GM19193 (cell line): ENCODE data around the gene KCNF1.

Source experiments
- POLR2A ChIP-seq: IDR thresholded peaks from 4 replicates; pipeline ENCODE4 v1.6.1; 2011; ENCODE audit not compliant: insufficient read depth, insufficient read length; ENCODE audit errors: extremely low read depth

KCNF1 gene

DNA sequence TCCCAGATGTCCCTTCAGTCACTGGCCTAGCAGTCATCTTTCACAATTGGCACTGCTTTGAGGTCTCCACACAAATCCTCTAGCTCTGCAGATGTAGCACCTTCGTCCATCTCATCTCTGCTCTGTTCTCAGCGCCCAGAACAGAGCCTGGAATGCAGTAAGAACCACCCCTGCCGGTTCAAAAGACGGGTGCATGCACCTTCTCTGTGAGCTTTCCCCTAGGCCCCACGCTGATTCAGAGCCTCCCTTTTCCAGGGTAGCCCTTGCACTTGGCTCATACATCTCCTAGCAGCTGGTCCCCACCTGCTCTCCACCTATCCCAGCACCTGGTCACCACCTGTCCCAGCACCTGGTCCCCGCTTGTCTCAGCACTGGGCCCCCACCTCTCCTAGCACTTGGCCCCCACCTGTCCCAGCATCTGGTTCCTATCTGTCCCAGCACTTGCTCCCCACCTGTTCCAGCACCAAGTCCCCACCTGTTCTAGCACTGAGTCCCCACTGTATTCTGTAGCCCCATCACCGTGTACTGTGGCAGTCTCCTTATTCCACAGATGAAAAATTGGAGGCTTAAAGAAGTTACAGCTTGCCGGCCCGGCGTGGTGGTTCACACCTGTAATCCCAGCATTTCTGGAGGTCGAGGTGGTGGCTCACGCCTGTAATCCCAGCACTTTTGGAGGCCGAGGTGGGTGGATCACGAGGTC, 4.7 kb upstream of the KCNF1 start:
- no peak for TF ChIP-seq POLR2A

DNA sequence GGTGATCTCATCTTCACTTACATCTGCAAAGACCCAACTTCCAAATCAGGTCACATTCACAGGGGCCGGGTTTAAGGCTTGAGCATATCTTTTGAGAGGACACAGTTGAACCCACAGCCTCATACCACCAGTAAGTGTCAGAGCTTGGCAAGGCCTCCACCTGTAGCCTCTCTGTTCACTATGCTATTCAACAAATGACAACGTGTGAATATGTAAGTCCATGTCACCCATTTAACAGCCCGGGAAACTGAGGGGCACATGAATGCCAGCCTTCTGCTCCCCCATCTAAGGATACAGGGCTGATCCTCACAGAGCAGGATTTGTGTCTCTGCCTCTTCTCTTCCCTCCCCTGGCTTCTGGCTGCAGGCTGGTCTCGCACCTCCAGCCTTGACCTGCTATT, 3.5 kb upstream of the KCNF1 start:
- TF ChIP-seq POLR2A = no peak

DNA sequence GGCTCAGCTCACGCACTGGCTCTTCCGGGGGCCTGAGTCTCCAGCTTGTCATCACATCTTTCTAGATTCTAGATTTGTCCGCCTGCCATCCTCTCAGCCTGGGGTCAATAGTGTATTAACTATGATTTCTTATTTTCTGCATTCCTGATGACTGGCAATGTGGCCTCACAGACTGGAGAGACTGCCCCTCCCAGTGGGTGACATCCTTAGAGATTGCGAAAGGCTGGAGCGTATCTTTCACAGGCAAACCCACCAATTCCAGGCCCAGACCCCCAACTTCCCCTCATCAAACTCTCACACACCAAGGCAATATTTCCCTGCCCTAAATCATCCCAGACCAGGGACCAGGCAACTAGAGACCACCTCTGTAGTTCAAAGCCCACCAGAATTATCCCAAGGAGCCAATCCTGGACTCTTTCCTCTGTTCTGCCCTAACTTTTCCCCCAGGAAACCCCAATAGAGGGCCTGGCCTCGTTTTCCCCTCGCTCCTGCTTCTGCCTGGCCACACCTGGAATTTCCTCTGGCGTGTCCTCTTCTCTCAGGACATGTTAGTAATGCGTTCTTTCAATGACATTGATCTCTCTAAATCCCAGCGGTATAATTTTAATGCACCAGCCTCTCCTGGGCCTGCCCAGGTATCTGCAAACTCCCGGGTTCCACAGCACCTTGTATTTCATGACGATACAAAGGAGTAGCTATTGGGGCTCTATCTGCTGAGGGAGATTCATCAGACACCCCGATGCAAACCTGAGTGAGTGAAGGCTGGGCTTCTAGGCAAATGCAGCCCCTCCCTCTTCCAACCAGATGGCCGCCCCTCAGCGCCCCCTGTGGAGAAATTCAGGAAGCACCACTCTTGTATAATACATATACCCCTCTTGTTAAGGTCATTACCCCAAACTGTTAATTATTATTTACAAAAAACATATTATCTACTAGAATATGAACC, 2.4 kb upstream of the KCNF1 start:
- TF ChIP-seq POLR2A = no peak

DNA sequence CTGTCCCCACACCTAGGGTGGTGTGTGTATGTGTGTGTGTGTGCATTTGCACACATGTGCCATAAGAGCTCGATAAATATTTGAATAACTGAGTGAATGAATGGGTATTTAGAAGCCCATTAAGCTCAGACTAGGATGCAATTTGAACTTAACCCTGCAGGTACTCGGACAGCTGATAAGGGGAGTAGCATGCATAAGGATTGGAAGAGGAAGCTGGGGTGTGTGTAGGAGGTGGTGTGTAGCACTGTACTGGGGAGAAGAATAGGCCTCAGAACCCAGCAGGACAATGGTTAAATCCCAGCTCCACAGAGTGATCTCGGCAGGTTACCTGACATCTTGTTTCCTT, 1.8 kb upstream of the KCNF1 start:
- no peak for TF ChIP-seq POLR2A

DNA sequence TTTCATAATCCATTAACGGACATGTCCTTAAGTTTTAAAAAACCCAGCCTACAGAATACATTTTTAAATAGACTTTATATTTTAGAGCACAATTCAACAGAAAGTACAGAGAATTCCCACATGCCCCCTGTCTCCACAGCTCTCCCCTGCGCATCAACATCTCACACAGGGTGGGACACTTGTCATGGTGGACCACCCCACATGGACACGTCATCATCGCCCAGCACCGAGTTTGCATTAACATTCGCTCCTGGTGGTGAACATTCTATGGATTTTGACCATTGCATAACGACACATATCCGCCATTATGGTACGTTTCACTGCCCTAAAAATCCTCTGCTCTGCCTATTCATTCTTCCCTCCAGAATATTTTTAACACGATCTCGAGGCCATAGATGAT, 1.1 kb upstream of the KCNF1 start:
- no peak for TF ChIP-seq POLR2A

DNA sequence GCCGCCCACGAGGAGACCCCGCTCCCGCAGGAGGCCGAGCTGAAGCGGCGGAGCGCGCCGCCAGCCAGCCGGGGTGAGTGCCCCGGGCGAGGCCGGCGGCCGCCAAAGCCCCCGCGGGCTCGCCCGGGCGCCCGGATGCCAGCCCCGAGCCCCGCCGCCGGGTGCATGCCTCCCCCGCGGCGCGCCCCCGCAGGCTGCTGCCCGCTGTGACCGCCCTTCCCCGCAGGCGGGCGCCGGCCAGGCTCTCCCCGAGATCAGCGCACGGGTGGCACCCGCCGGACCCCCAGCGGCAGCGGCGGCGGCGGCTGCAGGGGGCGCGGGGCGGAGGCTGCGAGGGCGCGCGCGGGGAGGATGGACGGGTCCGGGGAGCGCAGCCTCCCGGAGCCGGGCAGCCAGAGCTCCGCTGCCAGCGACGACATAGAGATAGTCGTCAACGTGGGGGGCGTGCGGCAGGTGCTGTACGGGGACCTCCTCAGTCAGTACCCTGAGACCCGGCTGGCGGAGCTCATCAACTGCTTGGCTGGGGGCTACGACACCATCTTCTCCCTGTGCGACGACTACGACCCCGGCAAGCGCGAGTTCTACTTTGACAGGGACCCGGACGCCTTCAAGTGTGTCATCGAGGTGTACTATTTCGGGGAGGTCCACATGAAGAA, 470 bp downstream of the KCNF1 start:
- no peak for TF ChIP-seq POLR2A

DNA sequence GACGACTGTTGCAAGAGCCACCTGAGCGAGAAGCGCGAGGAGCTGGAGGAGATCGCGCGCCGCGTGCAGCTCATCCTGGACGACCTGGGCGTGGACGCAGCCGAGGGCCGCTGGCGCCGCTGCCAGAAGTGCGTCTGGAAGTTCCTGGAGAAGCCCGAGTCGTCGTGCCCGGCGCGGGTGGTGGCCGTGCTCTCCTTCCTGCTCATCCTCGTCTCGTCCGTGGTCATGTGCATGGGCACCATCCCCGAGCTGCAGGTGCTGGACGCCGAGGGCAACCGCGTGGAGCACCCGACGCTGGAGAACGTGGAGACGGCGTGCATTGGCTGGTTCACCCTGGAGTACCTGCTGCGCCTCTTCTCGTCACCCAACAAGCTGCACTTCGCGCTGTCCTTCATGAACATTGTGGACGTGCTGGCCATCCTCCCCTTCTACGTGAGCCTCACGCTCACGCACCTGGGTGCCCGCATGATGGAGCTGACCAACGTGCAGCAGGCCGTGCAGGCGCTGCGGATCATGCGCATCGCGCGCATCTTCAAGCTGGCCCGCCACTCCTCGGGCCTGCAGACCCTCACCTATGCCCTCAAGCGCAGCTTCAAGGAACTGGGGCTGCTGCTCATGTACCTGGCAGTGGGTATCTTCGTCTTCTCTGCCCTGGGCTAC, 1.2 kb downstream of the KCNF1 start:
- no peak for TF ChIP-seq POLR2A

DNA sequence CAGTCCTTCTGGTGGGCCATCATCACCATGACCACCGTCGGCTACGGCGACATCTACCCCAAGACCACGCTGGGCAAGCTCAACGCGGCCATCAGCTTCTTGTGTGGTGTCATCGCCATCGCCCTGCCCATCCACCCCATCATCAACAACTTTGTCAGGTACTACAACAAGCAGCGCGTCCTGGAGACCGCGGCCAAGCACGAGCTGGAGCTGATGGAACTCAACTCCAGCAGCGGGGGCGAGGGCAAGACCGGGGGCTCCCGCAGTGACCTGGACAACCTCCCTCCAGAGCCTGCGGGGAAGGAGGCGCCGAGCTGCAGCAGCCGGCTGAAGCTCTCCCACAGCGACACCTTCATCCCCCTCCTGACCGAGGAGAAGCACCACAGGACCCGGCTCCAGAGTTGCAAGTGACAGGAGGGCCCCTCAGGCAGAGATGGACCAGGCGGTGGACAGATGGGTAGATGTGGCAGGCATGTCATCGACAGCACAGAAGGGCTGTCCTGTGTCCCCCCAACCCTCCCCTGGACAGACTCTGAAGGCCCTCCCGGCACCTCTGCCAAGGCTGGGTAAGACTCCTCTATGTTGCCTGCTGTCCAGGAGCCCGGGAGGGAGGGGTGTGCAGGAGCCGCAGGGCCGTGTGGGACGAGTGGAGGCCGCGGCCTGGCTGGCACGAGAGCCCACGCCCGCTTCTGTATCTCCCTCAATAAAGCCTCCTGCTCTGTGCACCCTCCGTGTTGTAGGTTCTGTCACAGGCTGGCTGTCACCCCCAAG, 2.0 kb downstream of the KCNF1 start:
- no peak for TF ChIP-seq POLR2A

DNA sequence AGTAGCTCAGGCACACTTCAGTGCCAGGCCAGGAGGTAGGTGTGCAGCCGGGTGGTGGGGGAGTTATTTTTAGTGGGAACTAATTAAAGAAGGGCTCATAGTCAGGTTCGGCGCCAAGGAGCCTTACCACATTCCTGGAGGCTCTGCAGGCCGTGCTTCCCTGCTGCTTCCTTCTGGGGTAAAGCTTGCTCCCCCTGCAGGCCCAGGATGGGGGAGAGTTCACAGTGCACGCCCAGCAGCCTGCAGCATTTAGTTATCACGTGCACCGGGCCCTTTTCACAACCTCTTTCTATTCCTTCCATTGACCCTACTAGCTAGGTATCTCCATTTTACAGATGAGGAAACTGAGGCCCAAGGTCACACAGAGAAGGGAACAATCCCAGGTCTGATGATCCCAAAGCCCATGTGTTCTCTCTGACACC, 2.5 kb downstream of the KCNF1 start:
- no peak for TF ChIP-seq POLR2A

DNA sequence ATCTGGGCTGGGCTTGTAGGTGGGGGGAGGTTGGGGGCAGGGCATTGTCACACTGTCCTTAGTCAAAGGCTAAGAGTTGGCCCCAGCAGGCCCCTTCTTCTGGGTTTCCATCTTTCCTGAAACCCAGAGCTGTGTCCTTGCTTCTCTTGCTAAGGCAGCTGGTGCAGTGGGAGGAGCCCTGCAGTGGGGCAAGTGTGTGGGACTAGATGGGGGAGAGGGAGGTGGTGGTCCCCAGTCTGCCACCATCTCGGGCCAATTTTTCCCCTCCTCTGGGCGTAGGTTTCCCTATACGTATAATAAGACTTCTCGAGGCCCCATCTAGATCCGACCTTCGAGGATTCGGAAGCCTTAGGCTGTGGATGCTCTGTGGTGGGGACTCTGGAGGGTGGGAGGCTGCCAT, 3.5 kb downstream of the KCNF1 start:
- TF ChIP-seq POLR2A = no peak

DNA sequence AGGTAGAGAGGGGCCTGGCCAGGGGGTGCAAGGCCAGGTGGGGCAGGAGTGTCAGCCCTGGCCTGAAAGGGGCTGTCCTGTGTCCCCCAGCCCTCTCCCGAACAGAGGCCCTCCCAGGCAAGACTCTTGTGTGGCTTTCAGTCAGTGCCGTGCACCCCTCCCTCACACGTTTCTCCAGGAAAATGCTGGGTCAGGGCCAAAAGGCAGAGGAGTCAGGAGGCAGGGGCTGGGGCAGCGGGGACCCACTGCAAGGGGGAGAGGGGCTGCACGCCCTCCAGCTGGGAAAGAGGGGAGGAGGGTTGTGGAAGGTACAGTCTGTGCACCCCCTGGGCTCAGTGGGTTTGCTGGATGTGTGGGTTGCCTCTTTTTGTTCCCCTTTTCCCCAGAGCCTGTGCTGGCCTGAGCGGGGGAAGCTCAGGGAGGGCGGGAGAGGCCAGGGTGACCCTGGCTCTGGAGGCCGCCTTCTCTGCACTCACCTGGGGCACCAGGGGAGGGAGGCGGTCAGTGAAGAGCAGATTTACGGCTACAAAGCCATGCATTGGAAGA, 4.1 kb downstream of the KCNF1 start:
- TF ChIP-seq POLR2A = no peak

DNA sequence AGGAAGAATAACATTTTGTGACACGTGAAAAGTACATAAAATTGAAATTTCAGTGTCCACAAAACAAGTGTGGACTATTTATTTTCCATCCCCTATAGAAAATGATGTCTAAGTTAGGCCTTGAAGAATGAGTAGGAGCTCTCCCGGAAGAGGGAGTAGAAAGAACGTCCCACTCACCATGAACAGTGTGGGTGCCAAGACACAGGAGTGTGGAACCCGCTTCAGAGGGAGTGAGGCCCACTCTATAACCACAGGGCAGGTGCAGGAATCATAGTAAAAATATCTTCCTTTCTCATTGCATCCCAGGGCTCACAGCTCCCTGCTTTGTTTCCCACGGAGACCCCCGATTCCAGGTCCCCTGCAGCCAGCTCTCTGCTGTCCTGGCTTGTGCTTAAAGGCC, 5.2 kb downstream of the KCNF1 start:
- no peak for TF ChIP-seq POLR2A

DNA sequence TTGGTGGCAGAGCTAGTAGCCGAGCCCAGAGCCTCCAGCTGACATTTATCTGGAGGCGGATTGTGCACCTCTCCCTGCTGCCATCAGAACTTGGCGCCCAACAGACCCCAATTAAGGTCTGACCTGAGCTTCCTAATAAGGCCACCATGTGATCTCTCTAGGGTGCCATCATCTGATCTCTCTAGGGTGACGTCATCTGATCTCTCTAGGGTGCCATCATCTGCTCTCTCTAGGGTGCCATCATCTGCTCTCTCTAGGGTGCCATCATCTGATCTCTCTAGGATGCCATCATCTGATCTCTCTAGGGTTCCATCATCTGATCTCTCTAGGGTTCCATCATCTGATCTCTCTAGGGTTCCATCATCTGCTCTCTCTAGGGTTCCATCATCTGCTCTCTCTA, 6.2 kb downstream of the KCNF1 start:
- TF ChIP-seq POLR2A = no peak
